Activated CD4-positive, alpha-beta T cell treated with anti-CD3 and anti-CD28 coated beads, Interleukin-2, amount 10 ng/mL, durations not matched to agents 7 days and 5 days (primary cell): Measurements from ENCODE around the gene UBE2G1. TPM values are rescaled to one million over a fixed set of nuclear protein-coding genes. Genes with fewer than 3 reads are reported as not detected.

ENCODE experiments used
- CTCF ChIA-PET: fragments of 350-600 bp; sonication (Branson Sonifier 250); formaldehyde crosslinking; loops from one replicate; lab custom pipeline; 2021; ENCODE audit warnings: antibody characterized with exemption; lab: Charles Lee
- POLR2A ChIA-PET: fragments of 350-600 bp; sonication (Branson Sonifier 250); formaldehyde crosslinking; loops from one replicate; lab custom pipeline; 2021; ENCODE audit warnings: antibody characterized with exemption; lab: Charles Lee
- DNase-seq: peaks from one replicate; pipeline ENCODE4 v3.0.0-alpha.2; 2020
- H3K27ac Mint-ChIP-seq: one replicate; pipeline ENCODE4 v1.8.0; 2021; ENCODE audit warnings: mild to moderate bottlenecking, moderate library complexity, mixed read lengths
- H3K27me3 Mint-ChIP-seq: one replicate; pipeline ENCODE4 v1.8.0; 2021; ENCODE audit warnings: mixed read lengths
- H3K36me3 Mint-ChIP-seq: one replicate; pipeline ENCODE4 v1.8.0; 2021; ENCODE audit warnings: low read depth, mixed read lengths
- H3K4me1 Mint-ChIP-seq: one replicate; pipeline ENCODE4 v1.8.0; 2021; ENCODE audit warnings: mixed read lengths
- H3K4me3 Mint-ChIP-seq: one replicate; pipeline ENCODE4 v1.8.0; 2021; ENCODE audit warnings: mild to moderate bottlenecking, moderate library complexity, mixed read lengths
- H3K9me3 Mint-ChIP-seq: one replicate; pipeline ENCODE4 v1.8.0; 2021; ENCODE audit warnings: mixed read lengths
- total RNA-seq, 2 experiments: library from RNA; stranded (reverse); gene quantifications; one replicate each; pipeline ENCODE4 v1.2.3, GENCODE V29; 2021

The UBE2G1 gene
- total RNA-seq, 2 experiments from 2014 or later = 51.6 to 56.7 TPM

DNA sequence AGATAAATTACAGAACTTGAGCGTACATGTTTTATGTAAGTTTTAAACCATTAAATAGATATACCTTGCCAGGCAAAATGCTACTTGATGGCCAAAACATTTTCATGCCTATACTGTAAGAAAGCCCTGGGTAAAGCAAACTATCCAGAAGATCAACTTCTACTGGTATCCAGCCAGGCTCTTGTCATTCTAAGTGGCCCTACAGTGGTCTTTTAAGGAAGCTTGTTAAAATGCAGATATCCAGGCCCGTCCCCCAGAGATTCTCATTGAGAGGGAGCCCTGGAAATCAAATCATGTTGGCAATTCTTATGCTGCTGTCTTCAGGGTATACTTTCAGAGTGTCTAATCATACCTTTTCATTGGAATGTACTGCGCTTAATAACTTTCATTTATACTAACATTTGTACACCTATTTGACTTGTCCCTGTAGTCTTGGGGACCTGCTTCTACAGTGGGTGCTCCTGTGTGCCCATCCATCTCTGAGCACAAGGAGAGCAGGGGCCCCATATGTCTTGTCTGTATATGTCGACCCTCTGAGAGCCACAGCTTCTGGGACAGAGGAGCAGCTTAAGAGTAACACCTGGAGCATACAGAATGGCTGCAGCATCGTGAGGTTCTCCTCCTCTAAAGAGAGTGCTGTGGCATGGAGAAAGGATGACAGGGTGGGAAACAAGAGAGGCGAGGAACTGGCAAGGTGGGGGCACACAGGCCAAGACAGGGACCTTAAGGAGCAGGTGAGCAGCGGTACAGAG lies 59.1 kb downstream of the UBE2G1 start:
- no peak for DNase-seq
- ChIA-PET POLR2A (no interaction called here), CTCF (interaction anchor here (1.0 kb wide), 1 partner anchor 39 kb away, joined by 3 read pairs; no protein-coding TSS in a partner anchor)
- no peaks in the 10 kb centered on the region for H3K9me3 Mint-ChIP-seq
- no peak overlapping the region for H3K27ac Mint-ChIP-seq
- H3K27me3 Mint-ChIP-seq = no peaks in the 10 kb centered on the region
- peaks cover 18% of the 10 kb centered on the region for H3K4me1 Mint-ChIP-seq
- H3K4me3 Mint-ChIP-seq = no peak overlapping the region
- peaks cover 7% of the 10 kb centered on the region for H3K36me3 Mint-ChIP-seq

DNA sequence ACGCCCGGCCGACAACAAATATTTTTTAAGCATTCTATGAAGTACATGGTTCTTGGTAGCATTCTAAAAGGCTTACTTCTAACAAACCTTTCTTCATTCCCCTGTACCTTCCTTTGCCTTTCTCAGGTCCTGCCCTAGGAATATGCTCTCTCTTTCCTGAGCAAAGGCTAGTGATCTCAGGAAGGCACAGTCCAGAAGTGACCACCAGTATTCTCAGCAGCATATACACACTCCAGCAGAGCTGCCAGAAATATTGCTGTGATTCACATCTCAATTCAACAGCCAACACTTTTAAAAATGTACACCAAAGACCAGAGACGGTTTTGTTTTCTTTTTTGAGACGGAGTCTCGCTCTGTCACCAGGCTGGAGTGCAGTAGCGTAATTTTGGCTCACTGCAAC lies 61.3 kb downstream of the UBE2G1 start:
- DNase-seq = no peak
- Mint-ChIP-seq H3K27ac (no peak overlapping the region), H3K9me3 (no peaks in the 10 kb centered on the region), H3K4me3 (no peak overlapping the region), H3K27me3 (no peaks in the 10 kb centered on the region), H3K36me3 (peaks cover 13% of the 10 kb centered on the region), H3K4me1 (peaks cover 16% of the 10 kb centered on the region)
- CTCF ChIA-PET = no interaction called here
- POLR2A ChIA-PET = no interaction called here

DNA sequence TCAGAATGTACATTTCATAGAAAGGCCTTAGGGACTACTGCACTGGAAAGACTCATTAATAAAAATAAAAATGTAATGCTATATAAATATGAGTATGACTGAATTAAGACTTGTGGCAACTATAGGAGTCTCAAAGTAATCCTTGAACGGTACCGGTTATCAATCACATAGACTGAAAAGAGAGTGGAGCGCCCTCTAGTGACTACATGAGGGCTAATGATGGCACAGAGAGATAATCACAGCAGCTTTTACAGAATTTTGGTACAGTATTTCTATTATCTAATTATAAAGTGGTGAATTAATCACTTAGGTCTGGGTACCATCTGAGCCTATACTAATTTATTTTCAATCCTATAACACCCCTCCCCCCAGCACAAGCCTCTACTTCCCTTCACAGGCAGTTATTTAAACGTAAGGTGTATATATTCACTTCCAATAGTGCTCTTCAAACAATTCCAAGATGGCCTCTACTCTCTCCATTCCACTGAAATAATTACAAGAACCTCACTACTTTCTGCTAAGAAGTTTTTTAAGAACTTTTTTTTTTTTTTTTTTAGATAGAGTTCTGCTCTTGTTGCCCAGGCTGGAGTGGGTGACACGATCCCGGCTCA lies 62.0 kb downstream of the UBE2G1 start:
- H3K27ac Mint-ChIP-seq = no peak overlapping the region
- H3K27me3 Mint-ChIP-seq = no peaks in the 10 kb centered on the region
- H3K4me1 Mint-ChIP-seq = peaks cover 12% of the 10 kb centered on the region
- DNase-seq = peak; percentile 77
- no peaks in the 10 kb centered on the region for H3K9me3 Mint-ChIP-seq
- POLR2A ChIA-PET = interaction anchor here (0.6 kb wide), 1 partner anchor 79 kb away, joined by 3 read pairs; no protein-coding TSS in a partner anchor
- CTCF ChIA-PET = no interaction called here
- H3K36me3 Mint-ChIP-seq = peaks cover 13% of the 10 kb centered on the region
- H3K4me3 Mint-ChIP-seq = no peak overlapping the region

DNA sequence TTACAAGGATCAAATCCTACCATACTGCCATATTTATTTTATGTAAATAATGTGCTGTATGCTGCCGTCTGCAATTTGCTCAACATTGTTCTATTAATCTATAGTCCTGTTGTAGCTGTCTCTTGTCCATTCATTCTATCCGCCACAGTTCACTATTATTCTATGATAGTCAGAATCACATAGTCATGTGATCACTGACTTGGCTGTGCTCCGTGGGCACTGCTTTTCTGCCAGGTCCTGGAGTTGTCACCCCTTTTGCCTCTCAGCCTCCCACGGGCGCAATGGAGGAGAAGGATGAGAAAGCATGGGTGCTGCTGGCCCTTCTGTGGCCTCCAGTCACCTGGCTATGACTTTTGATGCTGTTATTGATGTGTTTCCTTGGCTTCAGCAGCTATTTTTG lies 65.4 kb downstream of the UBE2G1 start:
- H3K4me3 Mint-ChIP-seq = no peak overlapping the region
- peak overlapping the region; percentile 19 for H3K27ac Mint-ChIP-seq
- no peaks in the 10 kb centered on the region for H3K27me3 Mint-ChIP-seq
- ChIA-PET POLR2A (no interaction called here), CTCF (interaction anchor here (1.1 kb wide), 1 partner anchor 12 kb away, joined by 3 read pairs; no protein-coding TSS in a partner anchor)
- H3K4me1 Mint-ChIP-seq = no peaks in the 10 kb centered on the region
- DNase-seq = no peak
- H3K36me3 Mint-ChIP-seq = peaks cover 13% of the 10 kb centered on the region
- no peaks in the 10 kb centered on the region for H3K9me3 Mint-ChIP-seq

DNA sequence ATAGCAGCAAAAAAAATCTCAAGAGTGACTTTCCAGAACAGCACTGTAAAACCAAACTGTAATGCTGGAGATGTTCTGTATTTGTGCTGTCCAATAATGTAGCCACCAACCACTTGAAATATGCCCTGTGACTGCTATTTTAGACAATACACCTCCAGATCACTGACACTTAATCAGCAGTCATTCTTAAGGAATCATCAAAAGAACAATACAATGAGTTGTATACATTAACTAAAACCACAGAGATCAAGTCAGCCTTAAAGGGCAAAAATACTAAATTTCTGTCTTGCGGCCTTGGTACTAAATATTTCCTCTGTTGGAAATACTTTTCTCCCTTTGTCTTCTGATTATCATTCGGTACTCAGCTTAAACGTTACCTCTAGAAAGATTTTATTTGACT lies 69.1 kb downstream of the UBE2G1 start:
- Mint-ChIP-seq H3K27me3 (no peaks in the 10 kb centered on the region), H3K27ac (no peak overlapping the region), H3K9me3 (no peaks in the 10 kb centered on the region), H3K4me1 (no peaks in the 10 kb centered on the region), H3K4me3 (no peak overlapping the region), H3K36me3 (peaks cover 12% of the 10 kb centered on the region)
- DNase-seq = no peak
- POLR2A ChIA-PET = no interaction called here
- CTCF ChIA-PET = interaction anchor here (1.2 kb wide), 1 partner anchor 82 kb away, joined by 5 read pairs; no protein-coding TSS in a partner anchor

DNA sequence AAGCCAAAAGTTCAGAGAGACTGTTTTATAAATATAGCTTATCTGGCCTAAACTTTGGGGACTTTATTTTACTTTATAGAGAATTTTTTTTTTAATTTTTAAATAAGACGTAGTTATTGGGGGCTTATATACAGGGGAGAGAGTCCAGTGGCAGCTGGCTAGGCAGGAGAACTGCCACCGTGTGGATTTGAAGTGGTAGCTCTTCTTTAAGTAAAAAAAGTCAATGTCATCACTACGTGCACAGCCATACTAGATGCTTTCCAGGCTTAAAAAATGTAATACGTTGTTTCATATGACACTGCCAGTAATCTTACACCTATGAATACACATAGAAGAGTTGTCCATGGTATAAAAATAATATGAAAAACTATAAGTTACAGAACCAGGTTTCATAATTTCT lies 70.8 kb downstream of the UBE2G1 start:
- ChIA-PET POLR2A (no interaction called here), CTCF (interaction anchor here (0.6 kb wide), 1 partner anchor 128 kb away, joined by 3 read pairs; no protein-coding TSS in a partner anchor)
- no peak for DNase-seq
- no peaks in the 10 kb centered on the region for H3K4me1 Mint-ChIP-seq
- H3K9me3 Mint-ChIP-seq = no peaks in the 10 kb centered on the region
- no peaks in the 10 kb centered on the region for H3K27me3 Mint-ChIP-seq
- H3K4me3 Mint-ChIP-seq = no peak overlapping the region
- H3K27ac Mint-ChIP-seq = no peak overlapping the region
- peaks cover 8% of the 10 kb centered on the region for H3K36me3 Mint-ChIP-seq

DNA sequence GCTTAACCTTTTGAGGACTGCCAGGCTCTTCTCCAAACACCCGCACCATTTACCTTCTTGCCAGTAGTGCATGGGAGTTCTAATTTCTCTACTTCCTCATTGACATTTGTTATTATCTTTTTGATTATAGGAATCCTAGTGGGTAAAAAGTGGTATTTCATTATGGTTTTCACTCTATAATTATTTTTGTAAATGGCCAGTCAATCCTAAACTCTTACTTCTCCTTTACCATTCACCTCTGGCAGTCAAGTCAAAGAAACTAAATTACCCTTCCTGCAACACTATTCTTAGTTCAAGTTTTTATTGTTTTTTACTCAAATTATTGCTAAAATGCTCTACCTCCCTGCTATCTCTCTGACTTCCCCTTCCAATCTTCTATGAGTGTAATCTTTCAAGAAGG lies 72.9 kb downstream of the UBE2G1 start:
- Mint-ChIP-seq H3K9me3 (no peaks in the 10 kb centered on the region), H3K4me1 (no peaks in the 10 kb centered on the region), H3K27me3 (no peaks in the 10 kb centered on the region), H3K36me3 (peaks cover 15% of the 10 kb centered on the region), H3K4me3 (no peak overlapping the region), H3K27ac (no peak overlapping the region)
- CTCF ChIA-PET = no interaction called here
- POLR2A ChIA-PET = no interaction called here
- no peak for DNase-seq

DNA sequence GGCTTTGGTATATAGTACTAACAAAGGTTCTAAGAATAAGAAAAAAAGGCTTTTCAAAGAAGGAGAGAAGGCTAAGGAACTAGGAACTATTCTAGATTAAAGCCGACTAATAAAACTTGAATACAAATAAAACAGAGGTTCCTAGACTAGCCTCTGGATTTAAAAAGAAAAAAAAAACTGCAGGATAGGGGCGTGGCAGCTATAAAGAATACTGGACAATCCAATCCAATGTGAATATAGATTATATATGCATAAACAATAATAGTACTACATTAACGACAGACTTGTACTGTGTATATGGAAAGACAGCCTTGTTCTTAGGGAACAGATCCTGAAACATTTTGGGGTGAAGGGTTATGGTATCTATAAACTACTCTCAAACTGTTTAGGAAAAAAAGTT lies 78.8 kb downstream of the UBE2G1 start:
- H3K27me3 Mint-ChIP-seq = no peaks in the 10 kb centered on the region
- H3K4me3 Mint-ChIP-seq = no peak overlapping the region
- ChIA-PET POLR2A (no interaction called here), CTCF (interaction anchor here (0.6 to 0.7 kb wide), 2 partner anchors 15 to 40 kb away, joined by 3 read pairs; no protein-coding TSS in a partner anchor)
- H3K4me1 Mint-ChIP-seq = no peaks in the 10 kb centered on the region
- H3K36me3 Mint-ChIP-seq = peaks cover 19% of the 10 kb centered on the region
- no peak for DNase-seq
- H3K27ac Mint-ChIP-seq = no peak overlapping the region
- H3K9me3 Mint-ChIP-seq = no peaks in the 10 kb centered on the region

DNA sequence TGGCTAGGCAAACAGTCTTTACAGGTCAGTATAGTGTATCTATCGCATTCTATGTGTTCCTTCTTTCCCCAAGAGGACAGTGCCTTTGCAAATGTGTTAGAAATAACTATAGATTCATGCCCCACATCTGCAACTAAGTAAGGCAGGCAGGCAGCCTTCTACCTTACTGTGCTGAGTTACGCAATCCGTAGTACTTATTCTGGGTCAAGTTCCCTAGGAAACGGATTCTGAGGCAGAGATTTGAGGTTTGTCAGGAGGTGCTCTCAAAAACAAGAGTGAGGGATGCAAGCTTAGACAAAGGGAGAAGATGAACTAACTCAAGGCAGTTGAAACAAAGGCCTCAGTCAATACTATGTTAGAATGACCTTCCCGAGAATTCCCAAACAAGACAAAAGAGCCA lies 90.0 kb downstream of the UBE2G1 start:
- H3K27ac Mint-ChIP-seq = no peak overlapping the region
- H3K9me3 Mint-ChIP-seq = no peaks in the 10 kb centered on the region
- H3K27me3 Mint-ChIP-seq = no peaks in the 10 kb centered on the region
- ChIA-PET POLR2A (no interaction called here), CTCF (no interaction called here)
- DNase-seq = no peak
- no peak overlapping the region for H3K4me3 Mint-ChIP-seq
- H3K36me3 Mint-ChIP-seq = peaks cover 32% of the 10 kb centered on the region
- H3K4me1 Mint-ChIP-seq = peaks cover 2% of the 10 kb centered on the region

DNA sequence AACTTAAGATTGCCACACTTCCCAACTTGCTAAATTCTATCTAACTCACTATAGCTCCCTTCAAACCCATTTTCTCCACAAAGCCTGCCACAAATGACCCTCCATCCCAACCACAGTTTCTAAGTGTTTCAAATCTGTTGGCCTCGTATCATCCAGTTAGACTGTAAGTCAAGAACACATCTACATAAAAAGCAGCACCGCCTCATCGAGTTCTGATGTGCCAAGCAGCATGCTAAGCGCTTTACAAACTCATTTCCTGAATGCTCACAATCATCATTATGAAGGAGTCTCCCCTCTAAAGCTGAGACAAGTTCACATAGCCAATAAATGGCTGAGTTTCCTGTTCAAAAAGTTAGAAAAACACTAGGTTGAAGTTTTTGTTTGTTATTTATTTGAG lies 93.5 kb downstream of the UBE2G1 start:
- ChIA-PET POLR2A (no interaction called here), CTCF (no interaction called here)

DNA sequence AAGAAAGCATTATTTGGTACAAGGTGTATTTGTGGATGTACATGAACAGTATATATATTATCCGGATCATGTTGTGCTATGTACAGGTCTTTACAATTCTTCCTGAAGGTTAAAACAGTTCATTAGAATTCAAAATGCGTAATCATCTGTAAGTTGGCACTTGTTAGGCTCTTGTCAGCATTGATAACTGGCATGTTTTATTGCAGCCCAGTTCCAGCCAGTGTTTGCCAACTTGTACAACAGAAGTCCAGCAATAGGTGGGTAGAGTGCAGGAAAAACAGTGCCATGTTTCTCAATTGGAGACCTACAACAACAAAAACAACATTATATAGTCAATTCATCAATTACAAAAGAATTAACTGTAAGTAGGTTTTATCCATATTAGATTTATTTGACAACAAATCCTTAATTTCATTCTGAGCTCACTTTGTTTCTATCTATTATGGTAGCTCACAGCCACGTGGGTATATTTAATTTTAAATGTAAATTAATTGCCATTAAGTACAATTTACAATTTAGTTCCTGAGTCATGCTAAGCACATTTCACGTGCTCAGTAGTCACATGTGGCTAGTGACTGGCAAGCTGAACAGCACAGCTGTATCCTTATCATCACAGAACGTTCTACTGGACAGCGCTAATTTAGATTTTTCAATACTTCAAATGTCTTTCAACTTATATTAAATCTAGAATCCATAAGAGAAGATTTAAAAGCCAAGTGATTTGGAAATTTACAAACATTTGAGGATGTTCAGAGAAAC lies 94.1 kb downstream of the UBE2G1 start:
- no peak overlapping the region for H3K4me3 Mint-ChIP-seq
- no peaks in the 10 kb centered on the region for H3K4me1 Mint-ChIP-seq
- H3K36me3 Mint-ChIP-seq = peaks cover 23% of the 10 kb centered on the region
- H3K27ac Mint-ChIP-seq = no peak overlapping the region
- no peaks in the 10 kb centered on the region for H3K27me3 Mint-ChIP-seq
- ChIA-PET CTCF (interaction anchor here (0.6 kb wide), 1 partner anchor 16 kb away, joined by 3 read pairs; no protein-coding TSS in a partner anchor), POLR2A (no interaction called here)
- no peaks in the 10 kb centered on the region for H3K9me3 Mint-ChIP-seq
- DNase-seq = no peak

More for the DNA sequence above, 93.5 kb downstream of the UBE2G1 start:
- Mint-ChIP-seq H3K4me1 (no peaks in the 10 kb centered on the region), H3K27ac (no peak overlapping the region), H3K4me3 (no peak overlapping the region), H3K27me3 (no peaks in the 10 kb centered on the region), H3K36me3 (peaks cover 26% of the 10 kb centered on the region), H3K9me3 (no peaks in the 10 kb centered on the region)
- no peak for DNase-seq

DNA sequence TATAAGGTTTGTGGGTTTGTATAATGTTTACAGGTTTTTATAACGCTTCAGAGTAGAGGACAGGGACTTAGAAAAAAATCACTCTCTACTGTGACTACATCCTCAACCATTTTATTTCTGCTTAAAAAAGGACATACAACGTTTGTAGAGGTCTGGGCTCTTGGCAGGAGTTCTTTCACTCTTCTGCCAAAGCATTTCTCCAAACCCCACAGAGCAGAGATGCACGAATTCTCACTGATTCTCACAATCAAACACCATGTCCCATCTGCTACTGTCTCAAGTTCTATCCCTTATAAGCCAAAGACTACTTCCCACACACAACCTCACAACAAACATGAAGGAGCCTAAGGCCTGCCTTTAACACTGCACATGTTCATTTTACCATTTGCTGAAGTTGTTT lies 95.7 kb downstream of the UBE2G1 start:
- H3K9me3 Mint-ChIP-seq = no peaks in the 10 kb centered on the region
- H3K27ac Mint-ChIP-seq = no peak overlapping the region
- no peak for DNase-seq
- ChIA-PET CTCF (no interaction called here), POLR2A (no interaction called here)
- H3K4me3 Mint-ChIP-seq = no peak overlapping the region
- no peaks in the 10 kb centered on the region for H3K4me1 Mint-ChIP-seq
- H3K36me3 Mint-ChIP-seq = peaks cover 11% of the 10 kb centered on the region
- no peaks in the 10 kb centered on the region for H3K27me3 Mint-ChIP-seq

DNA sequence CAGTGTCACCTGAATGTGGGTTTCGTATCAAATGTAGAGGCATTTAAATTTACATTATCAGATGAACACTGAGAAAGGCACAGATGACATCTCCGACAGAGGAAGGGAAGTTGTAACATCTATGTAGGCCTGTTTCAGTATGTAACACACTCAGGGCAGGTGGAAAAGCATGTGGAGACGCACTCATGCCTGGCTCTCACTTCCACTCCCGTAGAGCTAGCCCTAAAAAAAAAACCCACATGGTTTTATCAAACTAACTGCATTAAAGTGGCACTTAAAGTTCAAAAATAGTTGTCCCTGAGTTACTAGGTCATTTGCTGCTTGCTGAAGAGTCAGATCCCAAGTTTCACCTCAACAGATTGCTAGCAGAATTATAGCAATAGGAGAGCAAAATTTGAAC lies 96.6 kb downstream of the UBE2G1 start:
- no peak overlapping the region for H3K27ac Mint-ChIP-seq
- H3K4me1 Mint-ChIP-seq = peaks cover 2% of the 10 kb centered on the region
- CTCF ChIA-PET = interaction anchor here (0.7 kb wide), 1 partner anchor 594 kb away, joined by 3 read pairs; no protein-coding TSS in a partner anchor
- no peak overlapping the region for H3K4me3 Mint-ChIP-seq
- POLR2A ChIA-PET = no interaction called here
- H3K36me3 Mint-ChIP-seq = peaks cover 10% of the 10 kb centered on the region
- no peak for DNase-seq
- H3K27me3 Mint-ChIP-seq = no peaks in the 10 kb centered on the region
- H3K9me3 Mint-ChIP-seq = no peaks in the 10 kb centered on the region
